ENCODE measurements around the gene MRPL37. TPM values are rescaled to one million over a fixed set of nuclear protein-coding genes. Genes with fewer than 3 reads are reported as not detected.
"Not testable (repeated sequence)": the region's sequence is repeated elsewhere in the genome, so short reads cannot be mapped to it uniquely, and the experiment has no call there.

The MRPL37 gene
- polyA plus RNA-seq, 1 experiment = 21.0 TPM

GRCh38 chr1:54230507-54231339 lies 30.8 kb downstream of the MRPL37 start:
- POLR2A ChIA-PET = no interaction called here
- TF ChIP-seq CTCF (IDR thresholded peaks at IDR 0.05; ENCODE audit: insufficient read depth, low read depth, low read length) = no peak
- no peak for DNase-seq (ENCODE audit: low read depth)

GRCh38 chr1:54233196-54233595 lies 33.2 kb downstream of the MRPL37 start:
- H3K4me3 ChIP-seq (ENCODE audit: low read depth, low read length); POLR2A ChIA-PET; CTCF ChIA-PET: not testable (repeated sequence)

More at GRCh38 chr1:54230507-54231339, 30.8 kb downstream of the MRPL37 start:
- H3K4me3 ChIP-seq (ENCODE audit: low read depth, low read length) = no peak overlapping the region
- CTCF ChIA-PET = interaction anchor here (1.0 kb wide), 1 partner anchor 259 kb away, joined by 3 read pairs; no protein-coding TSS in a partner anchor
- no peaks in the 10 kb centered on the region for H3K27me3 ChIP-seq (ENCODE audit: control insufficient read depth, insufficient read depth, low read length)
- peaks cover 6% of the 10 kb centered on the region for H3K36me3 ChIP-seq (ENCODE audit: control insufficient read depth, insufficient read depth, low read length)

GRCh38 chr1:54234284-54234683 lies 34.3 kb downstream of the MRPL37 start:
- no peak for TF ChIP-seq CTCF (IDR thresholded peaks at IDR 0.05; ENCODE audit: insufficient read depth, low read depth, low read length)
- ChIA-PET POLR2A (no interaction called here), CTCF (interaction anchor here (0.6 kb wide), 1 partner anchor 261 kb away, joined by 3 read pairs; no protein-coding TSS in a partner anchor)
- Histone ChIP-seq H3K4me3 (ENCODE audit: low read depth, low read length) (no peak overlapping the region), H3K36me3 (ENCODE audit: control insufficient read depth, insufficient read depth, low read length) (peaks cover 11% of the 10 kb centered on the region), H3K27me3 (ENCODE audit: control insufficient read depth, insufficient read depth, low read length) (no peaks in the 10 kb centered on the region)
- DNase-seq (ENCODE audit: low read depth) = no peak

More at GRCh38 chr1:54233196-54233595, 33.2 kb downstream of the MRPL37 start:
- H3K27me3 ChIP-seq (ENCODE audit: control insufficient read depth, insufficient read depth, low read length); H3K36me3 ChIP-seq (ENCODE audit: control insufficient read depth, insufficient read depth, low read length); DNase-seq (ENCODE audit: low read depth): not testable (repeated sequence)

- DNase-seq (ENCODE audit: low read depth) = no peak
- Histone ChIP-seq H3K27me3 (ENCODE audit: control insufficient read depth, insufficient read depth, low read length) (no peaks in the 10 kb centered on the region), H3K4me3 (ENCODE audit: low read depth, low read length) (no peak overlapping the region), H3K36me3 (ENCODE audit: control insufficient read depth, insufficient read depth, low read length) (peaks cover 21% of the 10 kb centered on the region)
- CTCF ChIA-PET = no interaction called here
- TF ChIP-seq CTCF (IDR thresholded peaks at IDR 0.05; ENCODE audit: insufficient read depth, low read depth, low read length) = no peak
- POLR2A ChIA-PET = no interaction called here
Observed at GRCh38 chr1:54237586-54237985, 37.6 kb downstream of the MRPL37 start.

- no peak for TF ChIP-seq CTCF (IDR thresholded peaks at IDR 0.05; ENCODE audit: insufficient read depth, low read depth, low read length)
- CTCF ChIA-PET = no interaction called here
- H3K36me3 ChIP-seq (ENCODE audit: control insufficient read depth, insufficient read depth, low read length) = peaks cover 25% of the 10 kb centered on the region
Observed at GRCh38 chr1:54238353-54239034, 38.5 kb downstream of the MRPL37 start.

More at GRCh38 chr1:54238353-54239034, 38.5 kb downstream of the MRPL37 start:
- H3K27me3 ChIP-seq (ENCODE audit: control insufficient read depth, insufficient read depth, low read length) = no peaks in the 10 kb centered on the region
- no peak for DNase-seq (ENCODE audit: low read depth)
- POLR2A ChIA-PET = no interaction called here
- H3K4me3 ChIP-seq (ENCODE audit: low read depth, low read length) = no peak overlapping the region
